ENCODE measurements around the gene TEAD4. TPM values are rescaled to one million over a fixed set of nuclear protein-coding genes. Genes with fewer than 3 reads are reported as not detected.

TEAD4 gene
- total RNA-seq, 1 experiment from 2014 or later = 127 TPM

- no peaks in the 10 kb centered on the region for H3K9me3 ChIP-seq (ENCODE audit: control insufficient read depth, low read depth, low read length)
- H3K27me3 ChIP-seq (ENCODE audit: insufficient read depth, low read length) = no peaks in the 10 kb centered on the region
- no peak overlapping the region for H4K91ac ChIP-seq (ENCODE audit: insufficient read length, low read depth, low read length)
- no peak overlapping the region for H2BK120ac ChIP-seq (ENCODE audit: low read depth, low read length, poor library complexity, severe bottlenecking)
- H3K79me1 ChIP-seq (ENCODE audit: insufficient read depth, low read depth, low read length, poor library complexity, severe bottlenecking) = no peaks in the 10 kb centered on the region
- H2BK12ac ChIP-seq (ENCODE audit: insufficient read length, low read depth, low read length) = no peak overlapping the region
- H3K18ac ChIP-seq (ENCODE audit: insufficient read length, low read depth, low read length) = peak overlapping the region; percentile 47
- H2BK5ac ChIP-seq (ENCODE audit: insufficient read length, low read length) = no peak overlapping the region
- no peaks in the 10 kb centered on the region; a peak in 1 of 5 replicates for H3K9me3 Mint-ChIP-seq
- H3K14ac ChIP-seq (ENCODE audit: insufficient read depth, low read length) = no peak overlapping the region
- no peak overlapping the region for H2BK20ac ChIP-seq (ENCODE audit: low read depth, low read length, poor library complexity, severe bottlenecking)
- no peaks in the 10 kb centered on the region for H3K23me2 ChIP-seq (ENCODE audit: insufficient read length, low read depth, low read length, poor library complexity, severe bottlenecking)
- H3K4me3 Mint-ChIP-seq = peak overlapping the region in 1 of 2 experiments; percentile 41; a peak in 2 of 5 replicates
- peaks cover 25% of the 10 kb centered on the region for H3K27me3 Mint-ChIP-seq (ENCODE audit: low read depth)
- H2BK15ac ChIP-seq (ENCODE audit: low read depth, low read length) = no peak overlapping the region
- no CpG with 5 or more reads among the region's 8 CpGs for WGBS (ENCODE audit: extremely low coverage, insufficient read length, low lambda C conversion rate)
- H3K27ac Mint-ChIP-seq = peak overlapping the region in 2 of 3 experiments; percentile 14 to 73; a peak in 1 of 7 replicates
- H2AK5ac ChIP-seq (ENCODE audit: insufficient read length, low read length) = no peak overlapping the region
- no peak overlapping the region for H3K27ac ChIP-seq (ENCODE audit: insufficient read length, low read depth, low read length)
- H3K9ac ChIP-seq (ENCODE audit: extremely low read depth, insufficient read length, low read length) = no peak overlapping the region
- H3K4me1 Mint-ChIP-seq = peaks cover 16 to 17% of the 10 kb centered on the region in 2 experiments
- no peaks in the 10 kb centered on the region for H4K20me1 ChIP-seq (ENCODE audit: control insufficient read depth, insufficient read depth, insufficient read length)
- H3K79me2 ChIP-seq (ENCODE audit: insufficient read depth, low read length) = no peaks in the 10 kb centered on the region
- H3K56ac ChIP-seq (ENCODE audit: insufficient read length, low read depth, low read length) = no peak overlapping the region
- peak; percentile 44 for DNase-seq
- TF ChIP-seq CTCF (conservative IDR thresholded peaks at IDR 0.05) = no peak
- H3T11ph ChIP-seq (ENCODE audit: low read length) = no peak overlapping the region
- no peaks in the 10 kb centered on the region; the same call in 1 of the 2 replicates for H3K4me1 ChIP-seq (ENCODE audit: insufficient read depth, low read length)
- peaks cover 6 to 23% (median 11%) of the 10 kb centered on the region in 3 experiments; a peak in 5 of 7 replicates for H3K36me3 Mint-ChIP-seq (ENCODE audit: insufficient read depth in 1 of 3, low read depth in 3 of 3)
- no peak overlapping the region for H4K8ac ChIP-seq (replicated peaks; ENCODE audit: insufficient read length, low read depth, low read length)
- no peak overlapping the region for H4K5ac ChIP-seq (ENCODE audit: insufficient read length, low read depth, low read length)
- no peak overlapping the region for H3K4me2 ChIP-seq (ENCODE audit: insufficient read depth, insufficient read length, low read length)
- no peak overlapping the region for H3K4ac ChIP-seq (ENCODE audit: low read depth, low read length)
- H2AFZ ChIP-seq (ENCODE audit: low read length) = no peak overlapping the region
- H3K23ac ChIP-seq (ENCODE audit: insufficient read length, low read depth, low read length) = no peak overlapping the region
Observed at GRCh38 chr12:3047961-3048360, 88.8 kb downstream of the TEAD4 start.
